Ishikawa (cell line): ENCODE measurements around the gene CCT5.

Experiments
- CEBPB ChIP-seq: IDR thresholded peaks from 2 replicates; pipeline ENCODE4 v1.6.1; 2012
- CREB1 ChIP-seq: IDR thresholded peaks from 2 replicates; pipeline ENCODE4 v1.6.1; 2012; ENCODE audit warnings: low read depth
- EP300 ChIP-seq: IDR thresholded peaks from 2 replicates; pipeline ENCODE4 v1.6.1; 2012; ENCODE audit warnings: borderline replicate concordance
- FOXM1 ChIP-seq: IDR thresholded peaks from 2 replicates; pipeline ENCODE4 v1.6.1; 2012; ENCODE audit warnings: low read depth, borderline replicate concordance
- MAX ChIP-seq: IDR thresholded peaks from 2 replicates; pipeline ENCODE4 v1.6.1; 2012
- RAD21 ChIP-seq: IDR thresholded peaks from 2 replicates; pipeline ENCODE4 v1.6.1; 2012; ENCODE audit warnings: low read depth
- REST ChIP-seq: IDR thresholded peaks from 2 replicates; pipeline ENCODE4 v1.6.1; 2012; ENCODE audit warnings: low read depth, mild to moderate bottlenecking
- TAF1 ChIP-seq: IDR thresholded peaks from 2 replicates; pipeline ENCODE4 v1.6.1; 2012; ENCODE audit warnings: low read depth, mild to moderate bottlenecking
- TCF12 ChIP-seq: IDR thresholded peaks from 2 replicates; pipeline ENCODE4 v1.6.1; 2012; ENCODE audit warnings: low read depth
- TEAD4 ChIP-seq: IDR thresholded peaks from 2 replicates; pipeline ENCODE4 v1.6.1; 2012
- USF1 ChIP-seq: IDR thresholded peaks from 2 replicates; pipeline ENCODE4 v1.6.1; 2012
- ZBTB7A ChIP-seq: IDR thresholded peaks from 2 replicates; pipeline ENCODE4 v1.6.1; 2012; ENCODE audit warnings: low read depth

GRCh38 chr5:10291692-10292339 is 41.7 kb downstream of the CCT5 start:
- TF ChIP-seq MAX, result no peak
- no peak for TF ChIP-seq CEBPB
- no peak for TF ChIP-seq RAD21
- TF ChIP-seq FOXM1, result no peak
- TF ChIP-seq USF1, result no peak
- TF ChIP-seq REST, result no peak
- no peak for TF ChIP-seq TEAD4
- TF ChIP-seq EP300, result no peak
- no peak for TF ChIP-seq TCF12
- TF ChIP-seq CREB1, result no peak
- no peak for TF ChIP-seq ZBTB7A
- no peak for TF ChIP-seq TAF1
